GM12892 (cell line): ENCODE results near the gene CBX8.
"Not testable (repeated sequence)": the region's sequence is repeated elsewhere in the genome, so short reads cannot be mapped to it uniquely, and the experiment has no call there.

Source experiments
- DNase-seq: peaks from one replicate; pipeline ENCODE4 v3.0.0; 2011; ENCODE audit not compliant: insufficient read length
- FAIRE-seq: peaks from 2 replicates; lab custom pipeline; 2011; peaks lifted over from hg19 to GRCh38; lab: Jason Lieb, UNC
- POLR2A ChIP-seq: IDR thresholded peaks from 2 replicates; pipeline ENCODE4 v1.6.1; 2011; ENCODE audit warnings: low read depth, low read length, control low read depth
- POLR2AphosphoS5 ChIP-seq: IDR thresholded peaks from 2 replicates; pipeline ENCODE4 v1.6.1; 2011; ENCODE audit warnings: low read depth, low read length, control low read depth
- TAF1 ChIP-seq: IDR thresholded peaks from 2 replicates; pipeline ENCODE4 v1.6.1; 2011; ENCODE audit warnings: low read depth, mild to moderate bottlenecking, control low read depth, low read length, borderline replicate concordance

CBX8 gene

DNA sequence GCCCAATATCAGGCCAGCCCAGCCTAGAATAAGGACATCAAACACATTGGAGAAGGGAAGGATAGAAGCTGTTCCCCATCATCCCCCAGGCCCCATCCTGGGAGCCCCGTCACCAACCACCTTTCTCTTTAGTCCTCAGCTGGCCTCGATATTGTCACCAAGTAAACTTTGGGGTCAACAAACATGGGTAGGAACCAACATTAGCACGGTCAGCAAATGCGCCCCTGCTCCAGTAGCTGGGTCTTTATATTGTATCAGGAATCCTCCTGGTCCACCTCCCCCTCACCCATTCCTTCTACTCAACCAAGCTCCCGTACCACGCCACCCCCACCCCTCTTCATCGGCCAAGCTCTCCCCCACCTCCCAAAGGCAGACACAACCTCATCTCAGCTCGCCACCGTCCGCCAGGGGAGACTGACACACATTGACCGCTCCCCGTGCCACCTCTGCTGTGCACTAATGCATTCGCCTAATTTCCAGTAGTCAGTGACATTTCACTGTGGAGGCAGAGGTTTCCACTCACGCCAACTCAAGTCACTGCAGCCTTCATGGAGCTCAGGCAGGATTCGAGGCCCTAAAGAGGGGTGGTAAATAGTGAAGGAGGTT is 39.6 kb downstream of the CBX8 start:
- FAIRE-seq, result no peak
- DNase-seq, result no peak
- TF ChIP-seq TAF1 (no peak), POLR2AphosphoS5 (no peak), POLR2A (no peak)

DNA sequence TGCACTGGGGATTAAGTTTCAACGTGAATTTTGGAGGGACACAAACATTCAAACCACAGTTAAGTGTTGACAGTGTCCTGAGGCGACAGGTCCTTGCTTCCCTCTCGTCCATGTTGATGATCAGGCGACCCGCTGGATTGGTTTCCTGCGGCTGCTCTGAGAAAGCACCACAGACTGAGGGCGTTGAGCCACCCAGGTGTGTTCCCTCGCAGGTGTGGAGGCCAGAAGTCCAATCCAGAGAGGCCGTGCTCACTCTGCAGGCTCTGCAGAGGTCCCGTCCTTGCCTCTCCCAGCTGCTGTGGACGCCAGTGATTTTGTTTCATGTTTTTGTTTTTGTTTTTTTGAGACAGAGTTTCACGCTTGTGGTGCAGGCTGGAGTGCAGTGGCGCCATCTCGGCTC is 41.3 kb downstream of the CBX8 start:
- no peak for TF ChIP-seq POLR2A
- TF ChIP-seq TAF1, result no peak
- TF ChIP-seq POLR2AphosphoS5, result no peak
- no peak for DNase-seq
- FAIRE-seq, result no peak

DNA sequence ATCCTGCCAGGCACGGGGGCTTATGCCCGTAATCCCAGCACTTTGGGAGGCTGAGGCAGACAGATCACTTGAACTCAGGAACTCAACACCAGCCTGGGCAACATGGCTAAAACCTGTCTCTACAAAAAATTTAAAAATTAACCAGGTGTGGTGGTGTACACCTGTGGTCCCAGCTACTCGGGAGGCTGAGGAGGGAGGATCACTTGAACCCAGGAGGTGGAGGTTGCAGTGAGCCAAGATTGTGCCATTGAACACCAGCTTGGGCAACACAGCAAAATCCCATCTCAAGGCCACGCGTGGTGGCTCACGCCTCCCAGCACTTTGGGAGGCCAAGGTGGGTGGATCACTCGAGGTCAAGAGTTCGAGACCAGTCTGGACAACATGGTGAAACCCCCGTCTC is 42.0 kb downstream of the CBX8 start:
- not testable (repeated sequence) for FAIRE-seq

DNA sequence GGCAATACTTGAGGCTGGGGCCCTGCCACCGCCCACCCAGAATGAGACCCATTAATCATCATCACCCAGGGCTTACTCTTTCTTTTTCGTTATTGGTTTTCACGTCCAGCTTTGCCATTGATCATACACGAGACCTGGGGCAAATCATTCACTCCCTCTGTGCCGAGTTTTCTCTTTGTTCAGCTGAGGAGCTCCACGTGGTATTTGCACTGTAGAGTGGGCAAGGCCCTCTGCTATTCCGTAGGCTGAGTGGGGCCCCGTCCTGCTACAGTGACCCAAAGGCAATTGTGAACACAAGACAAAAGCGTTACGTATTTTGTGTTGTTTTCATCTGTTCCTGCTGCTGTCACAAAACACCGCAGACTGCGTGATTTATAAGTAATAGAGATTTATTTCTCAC is 42.5 kb downstream of the CBX8 start:
- DNase-seq, result no peak
- no peak for TF ChIP-seq POLR2AphosphoS5
- FAIRE-seq, result no peak

More for the DNA sequence above, 42.0 kb downstream of the CBX8 start:
- DNase-seq, result not testable (repeated sequence)

DNA sequence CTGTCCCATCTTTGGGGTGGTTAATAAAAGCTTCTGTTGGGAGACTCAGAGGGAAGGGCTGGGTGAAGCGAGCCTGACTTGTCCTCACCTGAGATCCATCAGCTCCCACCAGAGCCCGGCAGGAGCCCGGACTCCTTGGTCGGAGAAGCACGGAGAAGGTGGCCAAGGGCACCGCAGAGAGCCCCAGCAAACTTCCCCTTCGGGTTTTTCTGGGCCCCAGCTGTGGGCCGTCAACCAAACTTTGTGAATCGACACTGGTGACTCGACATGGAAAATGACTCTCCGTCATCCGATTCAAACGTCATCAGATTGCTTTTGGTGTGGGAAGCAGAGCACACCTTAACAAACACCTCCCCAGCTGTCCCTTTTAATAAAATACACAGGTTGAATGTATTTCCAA is 44.7 kb downstream of the CBX8 start:
- TF ChIP-seq POLR2A (no peak), POLR2AphosphoS5 (no peak), TAF1 (no peak)
- FAIRE-seq, result no peak
- DNase-seq, result no peak

DNA sequence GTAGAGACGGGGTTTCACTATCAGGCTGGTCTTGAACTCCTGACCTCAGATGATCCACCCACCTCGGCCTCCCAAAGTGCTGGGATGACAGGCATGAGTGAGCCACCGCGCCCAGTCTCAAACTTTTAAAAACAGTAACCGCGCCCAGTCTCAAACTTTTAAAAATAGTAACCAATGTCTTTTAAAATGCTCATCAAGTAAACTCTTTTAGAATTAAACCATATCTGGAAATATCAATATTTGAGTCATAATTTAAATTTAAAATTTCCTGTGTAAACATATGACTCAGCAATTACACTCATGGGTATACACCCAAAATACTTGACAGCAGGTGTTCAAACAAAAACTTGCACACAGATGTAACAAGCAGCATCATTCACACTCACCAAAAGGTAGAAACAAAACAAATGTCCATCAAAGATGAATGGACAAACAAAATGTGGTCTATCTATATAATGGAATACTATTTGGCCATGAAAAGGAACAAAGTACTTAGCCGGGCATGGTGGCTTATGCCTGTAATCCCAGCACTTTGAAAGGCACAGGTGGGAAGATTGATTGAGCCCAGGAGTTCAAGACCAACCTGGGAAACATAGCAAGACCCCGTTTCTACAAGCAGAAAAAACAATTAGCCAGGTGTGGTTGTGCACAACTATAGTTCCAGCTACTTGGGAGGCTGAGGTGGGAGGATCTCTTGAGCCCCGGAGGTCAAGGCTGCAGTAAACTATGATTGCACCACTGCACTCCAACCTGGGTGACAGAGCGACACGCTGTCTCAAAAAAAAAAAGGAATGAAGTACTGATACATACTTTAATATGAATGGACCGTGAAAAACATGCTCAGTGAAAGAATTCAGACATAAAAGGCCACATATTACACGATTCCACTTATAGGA is 46.0 kb downstream of the CBX8 start:
- no peak for DNase-seq
- FAIRE-seq, result no peak
- TF ChIP-seq POLR2AphosphoS5 (no peak), TAF1 (no peak), POLR2A (no peak)

DNA sequence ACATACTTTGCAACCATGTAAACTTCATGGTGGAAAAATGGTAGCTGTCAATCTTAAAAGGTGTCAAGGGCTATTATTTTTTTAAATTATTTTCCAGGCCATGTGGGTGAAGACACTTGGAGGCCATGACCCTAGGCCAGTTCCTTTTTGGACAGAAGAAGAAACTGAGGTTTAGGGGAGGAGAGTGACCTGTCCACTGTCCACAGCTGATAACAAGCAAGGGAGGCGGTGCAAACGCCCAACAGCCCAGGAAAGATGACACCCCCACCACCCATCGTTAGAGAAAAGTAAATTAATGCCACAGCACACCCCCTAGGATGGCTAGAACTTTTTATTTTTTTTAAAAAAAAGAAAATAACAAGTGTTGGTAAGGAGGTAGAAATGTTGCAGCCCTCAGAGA is 46.9 kb downstream of the CBX8 start:
- FAIRE-seq (no peak), DNase-seq (no peak)
- TF ChIP-seq POLR2A (no peak), POLR2AphosphoS5 (no peak), TAF1 (no peak)

DNA sequence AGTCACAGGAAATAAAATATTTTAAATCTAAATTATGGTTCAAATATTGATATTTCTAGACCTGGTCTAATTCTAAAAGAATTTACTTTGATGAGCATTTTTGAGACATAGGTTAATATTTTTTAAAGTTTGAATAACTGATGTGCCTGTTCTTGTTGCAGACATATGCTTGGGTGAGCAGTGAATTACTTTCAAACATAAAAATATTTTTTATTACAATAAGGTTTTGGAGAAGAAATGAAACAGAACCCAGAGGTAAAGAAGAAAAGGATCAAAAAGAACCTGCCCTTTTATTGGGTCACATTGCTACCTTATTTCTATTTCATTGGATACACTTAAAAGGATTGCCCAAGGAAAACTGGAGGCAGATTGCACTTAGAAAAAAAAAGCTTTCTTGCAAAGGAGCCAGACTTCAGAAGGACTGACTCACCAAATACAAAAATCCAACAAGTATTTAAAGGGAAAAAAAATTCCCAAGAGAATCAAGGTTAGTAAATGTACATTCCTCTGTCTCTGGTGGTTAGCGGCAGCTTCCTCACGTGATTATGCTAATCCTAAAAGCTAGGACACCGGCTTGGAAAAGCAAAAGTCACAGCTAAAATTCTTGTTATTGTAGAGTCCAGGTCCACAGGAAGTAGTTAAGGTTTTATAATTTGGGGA is 47.6 kb downstream of the CBX8 start:
- no peak for TF ChIP-seq POLR2A
- TF ChIP-seq POLR2AphosphoS5, result no peak
- no peak for TF ChIP-seq TAF1
- no peak for DNase-seq
- FAIRE-seq, result no peak

DNA sequence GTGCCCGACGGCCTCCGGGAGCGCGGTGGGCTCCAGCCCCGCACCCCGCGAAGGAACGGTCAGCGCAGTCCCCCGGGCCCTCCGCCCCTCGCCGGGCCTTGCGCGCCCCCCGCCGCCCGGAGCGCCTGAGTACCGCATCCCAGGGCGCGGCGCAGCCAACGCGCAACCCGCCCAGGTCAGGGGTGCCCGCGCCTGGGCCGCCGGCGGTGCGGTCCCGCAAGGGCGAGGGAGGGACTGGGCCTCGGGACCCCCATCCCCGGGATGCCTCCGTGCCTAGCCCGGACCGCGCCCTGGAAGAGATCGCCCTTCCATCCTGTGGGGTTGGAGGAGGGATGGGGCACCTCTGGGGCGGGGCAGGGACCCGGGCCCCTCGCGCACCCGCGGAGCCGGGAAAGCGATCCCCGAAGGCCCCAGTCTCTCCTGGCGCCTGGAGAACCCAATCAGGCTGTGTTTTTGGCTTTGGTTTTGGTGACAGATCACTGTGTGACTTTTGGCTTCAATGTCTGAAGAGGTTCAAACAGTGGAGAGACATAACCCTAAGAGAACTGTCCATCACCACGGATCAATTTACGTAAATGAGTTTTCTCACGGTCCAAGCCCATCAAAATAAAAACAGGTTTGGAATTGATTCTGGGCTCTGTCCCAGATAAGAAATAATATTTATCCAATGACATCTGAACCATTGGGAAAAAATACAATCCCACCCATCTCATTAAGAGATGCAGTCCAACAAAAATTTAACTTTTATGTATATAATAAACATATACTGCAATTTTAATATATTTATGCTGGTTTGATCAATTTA is 48.4 kb downstream of the CBX8 start:
- DNase-seq (no peak), FAIRE-seq (no peak)
- TF ChIP-seq POLR2A (no peak), TAF1 (no peak), POLR2AphosphoS5 (no peak)

DNA sequence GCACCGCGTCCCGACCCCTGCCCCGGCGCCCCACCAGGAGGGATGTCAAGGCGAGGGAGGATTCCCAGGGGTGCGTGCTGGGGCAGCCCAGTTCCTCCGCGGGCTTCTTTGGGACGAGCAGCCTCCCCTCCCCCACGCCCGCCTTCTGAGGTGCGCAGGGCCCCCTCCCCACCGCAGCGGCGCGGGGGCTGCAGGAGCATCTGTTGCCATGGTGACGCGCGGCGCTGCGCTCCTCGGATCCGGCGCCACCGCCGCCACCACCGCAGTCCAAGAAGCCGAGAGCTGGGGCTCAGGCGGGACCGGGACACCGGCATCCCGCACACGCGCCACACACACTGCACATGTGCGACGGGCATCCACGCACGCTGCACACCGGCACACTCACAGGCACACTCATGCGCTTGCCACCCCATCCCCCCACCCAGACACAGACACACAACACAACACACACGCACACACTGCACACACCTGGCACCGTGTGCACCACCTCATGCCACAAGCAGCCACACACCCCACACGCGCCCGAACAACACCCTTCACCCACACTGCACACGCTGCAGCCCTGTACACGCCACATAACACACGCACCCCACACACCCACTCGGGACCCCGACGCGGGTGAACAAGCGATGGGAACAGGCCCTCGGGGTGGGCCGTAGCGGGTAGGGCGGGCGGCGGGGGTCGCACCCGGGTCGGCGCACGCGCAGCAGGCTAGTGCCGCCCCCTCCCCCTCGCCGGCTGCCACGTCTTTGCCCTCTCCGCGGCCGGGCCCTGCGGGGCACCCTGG is 49.2 kb downstream of the CBX8 start:
- DNase-seq (no peak), FAIRE-seq (no peak)
- no peak for TF ChIP-seq POLR2AphosphoS5
- no peak for TF ChIP-seq POLR2A
- no peak for TF ChIP-seq TAF1

DNA sequence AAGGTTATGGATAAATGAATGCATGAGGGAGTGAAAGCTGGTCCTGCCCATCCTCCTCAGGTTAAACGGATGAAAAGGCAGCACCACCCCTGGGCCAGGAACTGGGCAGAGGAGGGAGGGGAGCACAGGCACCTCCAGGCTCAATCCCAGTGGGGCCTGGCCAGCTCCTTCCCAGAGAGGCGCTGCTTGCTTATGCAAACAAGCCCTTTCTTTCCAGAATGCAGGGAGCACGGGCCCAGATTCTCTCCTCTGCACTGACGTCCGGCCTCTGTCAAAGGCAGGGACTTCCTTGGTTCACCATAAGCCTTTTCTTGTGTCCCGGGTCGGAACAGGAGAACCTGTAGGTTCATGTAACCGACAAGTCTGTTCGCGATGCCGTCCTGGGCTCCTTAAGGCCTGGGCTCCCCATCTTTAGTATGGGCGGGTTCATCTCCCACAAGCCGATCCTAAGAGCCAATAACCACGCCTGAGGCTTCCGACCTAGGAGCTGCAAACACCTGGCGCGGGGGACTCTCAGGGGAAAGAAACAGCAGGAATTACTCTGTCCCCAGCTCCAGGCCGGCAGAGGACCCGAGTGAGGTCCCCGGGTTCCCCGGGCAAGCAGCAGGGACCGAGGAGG is 49.9 kb downstream of the CBX8 start:
- DNase-seq, result no peak
- TF ChIP-seq POLR2A, result no peak
- no peak for TF ChIP-seq POLR2AphosphoS5
- TF ChIP-seq TAF1, result no peak
- no peak for FAIRE-seq
